ENCODE data around the gene SLC12A1.

GRCh38 chr15:48317221-48317620, 111.1 kb downstream of the SLC12A1 start:
- TF ChIP-seq YY1 (IDR thresholded peaks at IDR 0.05; ENCODE audit: low read depth, low read length) (no peak), EZH2 (IDR thresholded peaks at IDR 0.05; ENCODE audit: low read depth, low read length, severe bottlenecking) (no peak), TBP (IDR thresholded peaks at IDR 0.05; ENCODE audit: low read depth, low read length) (no peak), SRF (IDR thresholded peaks at IDR 0.05; ENCODE audit: low read depth, low read length) (no peak), POLR2A (IDR thresholded peaks at IDR 0.05; ENCODE audit: control extremely low read depth in 1 of 2, low read depth in 2 of 2, low read length in 2 of 2) (no peak), CTCF (IDR thresholded peaks at IDR 0.05; ENCODE audit: control extremely low read depth in 1 of 3, insufficient read depth in 1 of 3, low read depth in 1 of 3, low read length in 3 of 3) (no peak), CEBPB (IDR thresholded peaks at IDR 0.05; ENCODE audit: low read depth, low read length) (no peak)

Measured in H1 (cell line).